OCI-LY1 (cell line): ENCODE measurements around the gene FABP1.

Experiments
- EZH2 ChIP-seq: fragments of 200-600 bp; sonication (generic), shearing (Covaris generic); IDR thresholded peaks from 2 replicates; pipeline ENCODE4 v1.8.0; 2017; ENCODE audit warnings: borderline replicate concordance, mixed run types, mild to moderate bottlenecking, antibody characterized with exemption, low read length, moderate library complexity, mixed read lengths
- TF ChIP-seq, protein P1 (sequence below): fragments of 200-600 bp; sonication (generic), shearing (Covaris generic); IDR thresholded peaks from 2 replicates; pipeline ENCODE4 v1.5.1; 2017; ENCODE audit warnings: mild to moderate bottlenecking, antibody characterized with exemption, low read length, moderate library complexity, mixed read lengths

- TF ChIP-seq, protein P1, sequence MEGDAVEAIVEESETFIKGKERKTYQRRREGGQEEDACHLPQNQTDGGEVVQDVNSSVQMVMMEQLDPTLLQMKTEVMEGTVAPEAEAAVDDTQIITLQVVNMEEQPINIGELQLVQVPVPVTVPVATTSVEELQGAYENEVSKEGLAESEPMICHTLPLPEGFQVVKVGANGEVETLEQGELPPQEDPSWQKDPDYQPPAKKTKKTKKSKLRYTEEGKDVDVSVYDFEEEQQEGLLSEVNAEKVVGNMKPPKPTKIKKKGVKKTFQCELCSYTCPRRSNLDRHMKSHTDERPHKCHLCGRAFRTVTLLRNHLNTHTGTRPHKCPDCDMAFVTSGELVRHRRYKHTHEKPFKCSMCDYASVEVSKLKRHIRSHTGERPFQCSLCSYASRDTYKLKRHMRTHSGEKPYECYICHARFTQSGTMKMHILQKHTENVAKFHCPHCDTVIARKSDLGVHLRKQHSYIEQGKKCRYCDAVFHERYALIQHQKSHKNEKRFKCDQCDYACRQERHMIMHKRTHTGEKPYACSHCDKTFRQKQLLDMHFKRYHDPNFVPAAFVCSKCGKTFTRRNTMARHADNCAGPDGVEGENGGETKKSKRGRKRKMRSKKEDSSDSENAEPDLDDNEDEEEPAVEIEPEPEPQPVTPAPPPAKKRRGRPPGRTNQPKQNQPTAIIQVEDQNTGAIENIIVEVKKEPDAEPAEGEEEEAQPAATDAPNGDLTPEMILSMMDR = no peak
- no peak for TF ChIP-seq EZH2
These were observed 42.8 kb downstream of the FABP1 start for GRCh38 chr2:88085099-88085498.
